Panc1 (cell line): ENCODE data around the gene CDKAL1.

ENCODE experiments used
- POLR2AphosphoS5 ChIP-seq: IDR thresholded peaks from 2 replicates; pipeline ENCODE4 v1.6.1; 2012; ENCODE audit warnings: mild to moderate bottlenecking, low read depth, low read length, moderate library complexity
- SIN3A ChIP-seq: IDR thresholded peaks from 2 replicates; pipeline ENCODE4 v1.6.1; 2012; ENCODE audit warnings: low read depth, mild to moderate bottlenecking, low read length, moderate library complexity, borderline replicate concordance; ENCODE audit not compliant: insufficient read depth
- TCF7L2 ChIP-seq: IDR thresholded peaks from 2 replicates; pipeline ENCODE4 v1.6.1; 2011; ENCODE audit warnings: mild to moderate bottlenecking, low read depth, low read length, inconsistent platforms
- TF ChIP-seq, protein P1 (sequence below), 2 experiments: IDR thresholded peaks; 2 replicates each; pipeline ENCODE4 v1.6.1; 2011 to 2012; ENCODE audit warnings: low read depth in 2 of 2, control low read depth in 1 of 2, low read length in 1 of 2, mild to moderate bottlenecking in 1 of 2, moderate library complexity in 1 of 2; ENCODE audit not compliant: insufficient read depth in 1 of 2
- TF ChIP-seq, protein P2 (sequence below): fragments of 450-650 bp; IDR thresholded peaks from 2 replicates; pipeline ENCODE4 v1.5.1; 2017; ENCODE audit warnings: mild to moderate bottlenecking

DNA sequence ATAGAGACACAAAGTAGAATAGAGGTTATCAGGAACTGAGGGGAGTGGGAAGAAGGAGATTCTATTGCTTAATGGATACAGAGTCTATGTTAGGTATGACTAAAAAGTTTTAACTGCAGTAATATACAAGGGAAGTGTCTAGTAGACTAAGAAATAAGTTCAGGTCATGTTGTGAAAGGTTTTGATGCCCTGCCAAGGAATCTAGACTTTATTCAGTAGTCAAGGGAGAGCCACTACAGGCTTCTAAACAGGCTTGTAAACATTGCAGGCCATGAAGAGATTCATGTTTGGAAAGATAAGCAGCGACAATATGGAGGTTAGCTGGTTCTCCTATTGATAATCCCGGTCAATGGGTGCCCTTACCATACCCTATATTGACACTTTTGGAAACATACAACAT, 706.5 kb downstream of the CDKAL1 start:
- TF ChIP-seq, protein P1, sequence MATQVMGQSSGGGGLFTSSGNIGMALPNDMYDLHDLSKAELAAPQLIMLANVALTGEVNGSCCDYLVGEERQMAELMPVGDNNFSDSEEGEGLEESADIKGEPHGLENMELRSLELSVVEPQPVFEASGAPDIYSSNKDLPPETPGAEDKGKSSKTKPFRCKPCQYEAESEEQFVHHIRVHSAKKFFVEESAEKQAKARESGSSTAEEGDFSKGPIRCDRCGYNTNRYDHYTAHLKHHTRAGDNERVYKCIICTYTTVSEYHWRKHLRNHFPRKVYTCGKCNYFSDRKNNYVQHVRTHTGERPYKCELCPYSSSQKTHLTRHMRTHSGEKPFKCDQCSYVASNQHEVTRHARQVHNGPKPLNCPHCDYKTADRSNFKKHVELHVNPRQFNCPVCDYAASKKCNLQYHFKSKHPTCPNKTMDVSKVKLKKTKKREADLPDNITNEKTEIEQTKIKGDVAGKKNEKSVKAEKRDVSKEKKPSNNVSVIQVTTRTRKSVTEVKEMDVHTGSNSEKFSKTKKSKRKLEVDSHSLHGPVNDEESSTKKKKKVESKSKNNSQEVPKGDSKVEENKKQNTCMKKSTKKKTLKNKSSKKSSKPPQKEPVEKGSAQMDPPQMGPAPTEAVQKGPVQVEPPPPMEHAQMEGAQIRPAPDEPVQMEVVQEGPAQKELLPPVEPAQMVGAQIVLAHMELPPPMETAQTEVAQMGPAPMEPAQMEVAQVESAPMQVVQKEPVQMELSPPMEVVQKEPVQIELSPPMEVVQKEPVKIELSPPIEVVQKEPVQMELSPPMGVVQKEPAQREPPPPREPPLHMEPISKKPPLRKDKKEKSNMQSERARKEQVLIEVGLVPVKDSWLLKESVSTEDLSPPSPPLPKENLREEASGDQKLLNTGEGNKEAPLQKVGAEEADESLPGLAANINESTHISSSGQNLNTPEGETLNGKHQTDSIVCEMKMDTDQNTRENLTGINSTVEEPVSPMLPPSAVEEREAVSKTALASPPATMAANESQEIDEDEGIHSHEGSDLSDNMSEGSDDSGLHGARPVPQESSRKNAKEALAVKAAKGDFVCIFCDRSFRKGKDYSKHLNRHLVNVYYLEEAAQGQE (IDR thresholded peaks at IDR 0.05; ENCODE audit: insufficient read depth in 1 of 2, low read depth in 2 of 2, low read length in 1 of 2): no peak
- no peak for TF ChIP-seq POLR2AphosphoS5
- TF ChIP-seq, protein P2, sequence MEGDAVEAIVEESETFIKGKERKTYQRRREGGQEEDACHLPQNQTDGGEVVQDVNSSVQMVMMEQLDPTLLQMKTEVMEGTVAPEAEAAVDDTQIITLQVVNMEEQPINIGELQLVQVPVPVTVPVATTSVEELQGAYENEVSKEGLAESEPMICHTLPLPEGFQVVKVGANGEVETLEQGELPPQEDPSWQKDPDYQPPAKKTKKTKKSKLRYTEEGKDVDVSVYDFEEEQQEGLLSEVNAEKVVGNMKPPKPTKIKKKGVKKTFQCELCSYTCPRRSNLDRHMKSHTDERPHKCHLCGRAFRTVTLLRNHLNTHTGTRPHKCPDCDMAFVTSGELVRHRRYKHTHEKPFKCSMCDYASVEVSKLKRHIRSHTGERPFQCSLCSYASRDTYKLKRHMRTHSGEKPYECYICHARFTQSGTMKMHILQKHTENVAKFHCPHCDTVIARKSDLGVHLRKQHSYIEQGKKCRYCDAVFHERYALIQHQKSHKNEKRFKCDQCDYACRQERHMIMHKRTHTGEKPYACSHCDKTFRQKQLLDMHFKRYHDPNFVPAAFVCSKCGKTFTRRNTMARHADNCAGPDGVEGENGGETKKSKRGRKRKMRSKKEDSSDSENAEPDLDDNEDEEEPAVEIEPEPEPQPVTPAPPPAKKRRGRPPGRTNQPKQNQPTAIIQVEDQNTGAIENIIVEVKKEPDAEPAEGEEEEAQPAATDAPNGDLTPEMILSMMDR: no peak
- no peak for TF ChIP-seq TCF7L2
- no peak for TF ChIP-seq SIN3A
